Measurements from ENCODE around the gene DCDC2C.
A peak's percentile ranks its signal among the peaks of the same experiment; 100 is the strongest.

Gene DCDC2C

GRCh38 chr2:3747826-3748225 is 44.5 kb downstream of the DCDC2C start:
- no peak for DNase-seq

DNA sequence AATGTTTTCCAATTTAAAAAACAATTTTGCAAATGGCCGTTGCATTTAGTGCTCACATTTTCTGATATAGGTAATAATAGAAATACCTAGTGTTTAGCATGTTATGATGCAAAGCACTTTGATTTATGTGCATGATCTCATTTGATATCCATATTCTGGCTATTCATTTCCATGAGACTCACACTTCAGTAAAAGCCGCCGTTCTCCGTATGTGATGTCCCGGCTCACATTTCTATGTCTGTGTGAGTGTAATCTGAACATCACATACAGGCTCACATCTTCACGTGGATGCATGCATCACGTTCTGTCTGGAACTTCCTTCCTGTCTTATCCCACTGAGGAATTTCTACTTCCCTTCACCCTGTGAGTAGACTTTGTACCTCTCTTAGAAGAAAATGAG is 45.8 kb downstream of the DCDC2C start:
- DNase-seq = no peak

DNA sequence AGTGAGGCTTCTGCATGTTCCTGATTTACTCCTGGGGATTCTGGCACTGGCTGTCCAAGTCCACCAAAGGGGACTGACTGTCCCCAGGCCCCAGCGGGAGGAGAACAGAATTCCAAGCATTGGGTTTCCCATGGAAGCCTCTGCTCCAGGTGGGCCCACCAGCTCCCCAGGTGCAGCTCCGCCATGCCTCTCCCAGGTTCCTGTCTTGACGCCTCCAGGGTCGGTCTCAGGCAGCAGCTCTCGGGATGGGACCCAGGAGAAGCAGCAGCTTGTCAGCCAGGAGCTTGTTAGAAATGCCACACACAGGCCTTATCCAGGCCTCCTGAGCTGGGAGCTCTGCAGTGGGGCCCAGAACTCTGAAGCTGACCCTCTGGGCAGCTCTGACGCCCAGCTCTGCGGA is 47.9 kb downstream of the DCDC2C start:
- no peak for DNase-seq

DNA sequence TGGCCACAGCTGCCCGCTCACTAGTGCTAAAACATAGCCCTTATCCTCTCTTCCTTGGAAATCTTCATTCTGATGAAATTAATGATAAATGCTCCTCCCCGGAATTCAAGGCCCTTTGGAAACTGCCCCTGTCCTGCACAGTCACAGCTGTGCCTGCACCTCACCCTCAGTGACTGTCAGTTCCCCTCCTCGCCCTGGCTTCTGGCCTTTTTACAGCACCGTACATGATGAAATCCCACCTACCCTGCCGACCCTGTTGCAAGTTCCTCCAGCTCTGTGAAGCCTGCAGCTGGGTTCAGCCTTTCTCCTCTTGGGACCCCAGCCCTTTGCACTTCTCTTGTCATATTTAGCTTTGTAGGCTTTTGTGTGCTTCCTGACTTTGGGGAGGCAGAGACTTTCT is 48.4 kb downstream of the DCDC2C start:
- DNase-seq = no peak

GRCh38 chr2:3752376-3752775 is 49.0 kb downstream of the DCDC2C start:
- no peak for DNase-seq

DNA sequence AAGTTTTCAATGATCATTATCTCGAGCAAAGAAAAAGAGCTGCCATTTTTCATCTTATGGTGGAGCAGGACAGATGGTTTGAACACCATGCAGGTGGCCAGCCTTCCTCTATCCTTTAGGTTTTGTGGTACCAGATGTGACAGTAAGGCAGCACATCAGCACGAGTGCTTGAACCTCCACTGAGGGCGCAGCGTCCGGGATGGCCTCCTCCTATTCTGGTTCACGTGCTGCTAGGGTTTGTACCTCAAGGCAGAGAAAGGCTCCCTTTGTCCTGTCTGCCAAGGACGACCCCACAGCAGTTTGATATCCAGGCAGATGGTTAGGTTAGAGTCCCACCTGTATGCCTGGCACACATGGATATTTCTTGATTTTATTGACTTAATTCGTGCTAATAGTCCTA is 50.2 kb downstream of the DCDC2C start:
- no peak for DNase-seq

- DNase-seq = no peak
Measured at GRCh38 chr2:3754280-3754679, 50.9 kb downstream of the DCDC2C start.

DNA sequence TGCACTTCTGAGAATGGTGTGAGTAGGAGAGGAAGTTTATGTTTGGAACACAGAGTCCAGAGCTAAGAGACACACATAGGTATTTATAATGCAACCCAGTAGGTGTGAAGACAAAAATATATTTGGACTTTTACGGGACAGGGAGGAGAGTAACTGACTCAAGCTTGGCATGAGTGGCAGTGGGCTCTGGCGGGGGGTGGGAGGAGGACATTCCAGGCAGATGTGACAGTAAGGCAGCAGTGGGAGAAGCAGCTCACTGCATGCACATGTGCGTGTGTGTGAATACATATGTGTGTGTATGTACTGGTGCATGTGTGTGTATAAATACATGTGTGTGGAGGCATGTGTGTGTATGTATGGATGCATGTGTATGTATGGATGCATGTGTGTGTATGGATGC is 51.4 kb downstream of the DCDC2C start:
- no peak for DNase-seq

DNA sequence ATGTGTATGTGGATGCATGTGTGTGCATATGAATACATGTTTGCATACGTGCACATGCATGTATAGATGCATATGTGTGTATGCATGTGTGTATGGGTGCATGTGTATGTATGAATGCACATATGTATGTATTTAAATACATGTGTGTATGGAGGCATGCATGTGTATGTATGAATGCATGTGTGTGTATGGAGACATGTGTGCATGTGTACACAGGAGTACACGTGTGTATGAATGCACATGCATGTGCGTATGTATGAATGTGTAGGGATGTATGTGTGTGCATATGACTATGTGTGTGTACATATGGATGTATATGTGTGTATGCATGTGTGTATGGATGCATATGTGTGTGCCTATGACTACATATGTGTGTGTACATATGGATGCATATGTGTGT is 51.9 kb downstream of the DCDC2C start:
- no peak for DNase-seq

DNA sequence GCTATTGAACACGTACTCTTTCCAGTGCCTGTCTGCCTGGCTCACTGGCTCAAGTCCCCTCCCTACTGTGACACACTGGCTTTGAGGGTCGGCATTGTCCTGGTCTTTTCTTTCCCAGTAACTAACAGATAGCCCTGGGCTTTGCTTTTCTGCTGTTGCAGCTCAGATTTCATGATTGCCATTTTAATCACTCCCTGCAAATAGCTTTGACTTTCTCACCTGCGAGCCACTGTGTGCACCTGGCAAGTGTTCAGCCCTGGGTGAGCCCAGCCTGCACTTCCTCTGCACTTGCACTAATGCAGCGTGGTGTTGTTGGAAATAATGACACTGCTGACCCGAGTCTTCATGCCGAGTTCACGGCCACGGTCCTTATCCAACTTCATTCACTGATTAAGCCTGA is 52.9 kb downstream of the DCDC2C start:
- no peak for DNase-seq

DNA sequence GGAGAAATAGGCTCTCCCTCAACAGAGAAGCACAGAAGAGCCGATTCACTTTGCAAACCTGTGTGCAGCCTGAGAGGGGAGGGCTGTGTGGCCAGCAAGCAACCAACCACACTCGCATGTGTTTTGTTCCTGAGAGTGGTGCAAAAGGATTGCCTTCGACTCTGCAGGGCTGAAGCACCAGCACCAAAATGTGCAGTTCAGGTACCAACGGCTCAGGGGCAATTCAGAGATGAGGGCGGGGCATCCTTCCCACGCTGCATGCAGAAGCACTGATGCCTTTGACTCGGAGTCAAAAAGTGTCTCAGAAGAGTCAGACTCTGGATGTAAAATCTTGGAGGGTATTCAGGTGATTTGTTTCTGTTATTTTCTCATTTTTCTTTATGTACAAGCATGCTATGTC is 55.5 kb downstream of the DCDC2C start:
- no peak for DNase-seq

GRCh38 chr2:3759331-3759730 is 56.0 kb downstream of the DCDC2C start:
- peak; percentile 79 for DNase-seq

DNA sequence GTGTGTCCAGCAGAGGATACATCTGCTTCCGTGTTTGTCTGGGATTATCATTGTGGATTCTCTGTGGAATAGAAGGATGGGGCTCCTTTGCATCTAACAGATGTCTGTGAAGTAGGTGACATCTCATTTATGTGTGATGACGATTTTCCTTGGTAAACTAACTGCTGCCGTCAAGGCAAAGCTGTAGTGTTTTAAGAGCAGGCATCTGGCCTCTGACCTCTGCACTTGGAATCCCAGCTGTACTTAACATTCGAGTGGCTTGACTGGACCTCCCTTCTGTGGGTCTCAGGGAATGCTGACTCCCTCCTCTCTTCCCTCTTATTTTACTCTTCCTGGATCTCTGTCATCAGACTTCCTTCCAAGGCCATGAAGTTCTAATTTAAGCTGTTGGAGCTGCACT is 56.4 kb downstream of the DCDC2C start:
- DNase-seq = no peak

DNA sequence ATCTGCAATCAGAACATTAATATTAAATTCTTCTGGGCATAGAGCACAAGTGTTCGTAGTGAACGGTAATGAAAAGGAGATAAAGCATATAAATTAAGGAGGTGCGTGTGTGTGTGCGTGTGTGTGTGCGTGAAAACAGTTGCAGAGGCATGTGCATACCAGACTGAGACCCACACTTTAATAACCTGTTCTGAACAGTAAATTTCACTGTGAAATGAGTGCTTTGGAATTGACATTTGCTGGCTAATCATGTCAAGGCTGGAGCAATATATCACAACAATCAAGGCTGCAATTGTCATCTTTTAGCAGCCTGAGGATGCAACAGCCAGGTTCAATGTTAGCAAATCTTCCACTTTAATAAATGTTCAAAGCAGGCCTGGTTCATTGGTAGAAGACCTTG is 57.9 kb downstream of the DCDC2C start:
- DNase-seq = no peak

GRCh38 chr2:3762771-3763447 is 59.5 kb downstream of the DCDC2C start:
- DNase-seq = no peak

GRCh38 chr2:3766824-3767223 is 63.4 kb downstream of the DCDC2C start:
- no peak for DNase-seq

DNA sequence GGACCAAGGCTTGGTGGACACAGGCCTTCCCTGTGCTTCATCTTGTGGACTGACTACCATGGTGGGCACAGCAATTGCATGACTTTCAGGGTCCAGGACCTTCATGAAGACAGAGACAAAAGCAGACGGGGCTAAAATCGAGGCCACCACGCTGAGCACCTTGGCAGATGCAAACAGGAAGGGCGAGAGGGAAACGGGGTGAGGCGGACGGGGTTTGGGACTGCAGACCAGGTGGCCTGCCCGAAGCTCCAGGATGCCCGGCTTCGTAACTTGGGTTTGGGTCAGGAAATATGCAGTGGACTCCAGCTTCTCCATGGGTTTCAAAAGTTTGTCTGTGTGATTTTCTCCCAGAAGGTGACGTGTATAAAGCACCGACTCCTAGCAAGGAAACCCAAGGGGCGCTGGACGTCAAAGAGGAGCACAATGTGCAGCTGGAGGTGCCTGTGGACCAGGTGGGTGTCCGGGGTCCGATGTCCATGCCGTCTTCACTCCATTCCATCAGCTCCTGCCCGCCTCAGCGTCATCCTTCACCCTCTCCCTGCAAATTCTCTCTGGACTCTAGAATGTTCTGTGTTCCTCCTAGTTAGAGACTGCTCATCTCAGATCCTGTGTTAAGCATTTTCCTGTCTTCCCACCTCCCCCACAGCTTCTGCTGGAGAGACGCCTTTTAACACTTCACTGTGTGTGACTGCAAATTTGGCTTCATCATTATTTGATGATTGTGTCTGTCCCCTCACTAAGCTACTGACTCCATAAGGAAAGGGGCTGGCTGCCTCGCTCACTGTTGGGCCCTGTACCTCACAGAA is 65.8 kb downstream of the DCDC2C start:
- DNase-seq = no peak

GRCh38 chr2:3769766-3770165 is 66.4 kb downstream of the DCDC2C start:
- DNase-seq = no peak

DNA sequence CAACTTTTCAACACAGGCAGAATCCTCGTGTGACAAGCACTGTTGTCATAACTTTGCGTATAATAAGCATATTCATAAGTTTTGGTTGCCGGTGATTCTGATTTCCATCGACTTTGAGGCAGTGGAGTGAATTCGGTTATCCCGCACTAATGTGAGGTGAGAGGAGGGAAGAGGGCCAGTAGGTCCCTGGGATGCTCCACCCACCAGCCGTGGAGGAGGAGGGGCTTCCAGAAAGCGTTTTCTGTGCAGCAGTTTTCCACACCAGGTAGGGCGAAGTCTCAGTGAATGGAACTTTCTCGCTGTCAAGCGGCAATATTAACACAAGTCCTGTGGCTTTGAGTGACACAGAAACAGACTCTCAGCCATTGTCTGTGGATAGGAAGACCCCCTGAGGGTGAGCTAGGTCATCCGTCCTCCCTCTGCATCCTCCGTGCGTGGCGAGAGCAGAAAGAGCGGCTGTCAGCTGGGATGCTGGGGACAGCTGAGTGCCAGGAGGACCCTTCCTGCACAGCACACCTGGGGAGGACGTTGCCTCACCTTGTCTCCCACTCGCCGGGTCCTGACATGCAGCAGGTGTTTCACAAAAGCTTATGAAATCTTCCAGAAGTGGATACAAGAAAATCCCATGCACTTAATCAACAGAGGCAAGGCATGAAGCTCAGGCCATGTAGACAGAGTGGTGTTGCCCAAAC is 67.5 kb downstream of the DCDC2C start:
- no peak for DNase-seq

GRCh38 chr2:3771576-3771975 is 68.2 kb downstream of the DCDC2C start:
- DNase-seq = no peak

DNA sequence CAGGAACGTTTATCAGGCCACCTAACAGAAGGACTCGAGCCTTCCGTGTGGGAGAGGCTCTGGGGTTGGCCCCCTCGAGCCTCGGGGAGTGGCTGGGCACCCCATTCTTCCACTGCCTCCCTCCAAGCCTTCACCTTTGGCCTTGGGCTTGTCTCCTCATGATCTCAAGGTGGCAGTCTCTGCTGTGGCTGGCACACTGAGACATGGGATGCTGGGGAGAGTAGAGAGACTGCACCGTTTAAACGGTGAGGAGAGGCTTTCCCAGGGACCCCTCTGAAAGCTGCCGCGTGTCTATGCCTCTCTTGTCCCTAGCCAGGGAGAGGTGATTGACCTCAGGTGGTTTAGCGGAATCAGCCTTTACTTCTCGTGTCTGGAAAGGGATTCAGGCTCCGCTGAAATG is 71.0 kb downstream of the DCDC2C start:
- no peak for DNase-seq

- DNase-seq = no peak
Measured at GRCh38 chr2:3776311-3776710, 72.9 kb downstream of the DCDC2C start.

DNA sequence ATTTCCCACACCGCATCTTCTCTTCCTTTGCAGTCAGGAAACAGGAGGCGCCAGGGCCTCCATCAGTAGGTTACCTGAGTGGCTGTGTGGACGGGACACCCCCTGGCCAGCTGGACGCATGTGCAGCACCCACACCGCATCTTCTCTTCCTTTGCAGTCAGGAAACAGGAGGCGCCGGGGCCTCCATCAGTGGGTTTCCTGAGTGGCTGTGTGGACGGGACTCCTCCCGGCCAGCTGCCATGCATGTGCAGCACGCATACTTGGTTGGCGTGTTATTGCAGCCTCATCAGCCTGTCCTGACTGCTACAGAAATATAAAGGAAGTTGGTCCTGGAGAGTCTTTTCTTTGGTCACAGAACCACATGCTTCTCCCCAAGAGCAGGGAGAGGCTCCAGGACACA is 74.6 kb downstream of the DCDC2C start:
- DNase-seq = no peak

DNA sequence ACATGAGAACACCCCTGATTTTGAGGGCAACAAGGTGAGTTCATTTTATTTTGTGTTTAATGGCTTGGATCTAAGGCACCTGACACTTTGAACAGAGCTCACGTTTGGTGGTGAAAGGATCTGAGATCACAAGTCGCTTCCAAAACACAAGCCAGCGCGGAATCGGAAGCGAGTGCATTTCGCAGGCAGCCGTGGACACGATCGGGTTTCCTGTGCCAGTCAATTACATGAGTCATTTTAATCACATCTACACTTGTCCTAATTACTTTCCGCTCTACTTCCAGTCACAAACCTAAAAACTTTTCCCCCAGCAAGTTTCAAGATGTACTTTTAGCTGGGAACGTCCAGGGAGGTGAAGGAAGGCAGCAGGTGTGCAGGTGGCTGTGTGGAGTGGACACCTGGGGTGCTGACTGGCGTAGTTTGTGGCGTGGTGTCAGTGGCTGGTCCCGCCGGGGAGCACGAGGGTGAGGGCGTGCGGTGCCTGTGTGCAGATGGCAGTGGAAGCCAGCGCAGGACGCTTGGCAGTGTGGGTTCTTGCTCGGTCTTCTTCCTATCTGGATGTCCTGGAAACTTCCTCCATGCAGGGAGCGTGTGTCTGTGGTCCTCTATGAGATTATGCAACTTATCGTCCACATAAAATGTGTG is 75.6 kb downstream of the DCDC2C start:
- no peak for DNase-seq
